Endodermal cell (in vitro differentiated cells): ENCODE data around the gene SKA3. TPM values are rescaled to one million over a fixed set of nuclear protein-coding genes. Genes with fewer than 3 reads are reported as not detected.
"Not testable (repeated sequence)": the region's sequence is repeated elsewhere in the genome, so short reads cannot be mapped to it uniquely, and the experiment has no call there.

Source experiments
- DNase-seq: peaks from one replicate; pipeline ENCODE4 v3.0.0-alpha.2; 2017
- H3K27ac ChIP-seq: 2 replicates; pipeline ENCODE4 v1.5.1; 2013; ENCODE audit warnings: mild to moderate bottlenecking, low read depth, low read length, moderate library complexity
- H3K27me3 ChIP-seq: 2 replicates; pipeline ENCODE4 v1.6.1; 2013; ENCODE audit warnings: mild to moderate bottlenecking, low read length, moderate library complexity; ENCODE audit not compliant: insufficient read depth, control insufficient read depth, poor library complexity, severe bottlenecking
- H3K36me3 ChIP-seq: 2 replicates; pipeline ENCODE4 v1.7.0; 2013; ENCODE audit warnings: mild to moderate bottlenecking, low read length, moderate library complexity; ENCODE audit not compliant: control insufficient read depth, insufficient read depth
- H3K4me1 ChIP-seq: one replicate; pipeline ENCODE4 v1.7.0; 2013; ENCODE audit warnings: low read length; ENCODE audit not compliant: control insufficient read depth, insufficient read depth
- H3K4me3 ChIP-seq: 2 replicates; pipeline ENCODE4 v1.5.1; 2013; ENCODE audit warnings: mild to moderate bottlenecking, low read length, moderate library complexity
- H3K9ac ChIP-seq: 2 replicates; pipeline ENCODE4 v1.6.1; 2013; ENCODE audit warnings: mild to moderate bottlenecking, low read length, moderate library complexity; ENCODE audit not compliant: poor library complexity, severe bottlenecking; ENCODE audit errors: extremely low read depth
- H3K9me3 ChIP-seq: 2 replicates; pipeline ENCODE4 v1.6.1; 2013; ENCODE audit warnings: mild to moderate bottlenecking, low read length, moderate library complexity; ENCODE audit not compliant: control insufficient read depth
- H3K27ac Mint-ChIP-seq: 2 replicates; pipeline ENCODE4 v1.8.0; 2020; ENCODE audit warnings: mixed read lengths
- H3K27me3 Mint-ChIP-seq: 2 replicates; pipeline ENCODE4 v1.8.0; 2021; ENCODE audit warnings: mild to moderate bottlenecking, mixed read lengths; ENCODE audit not compliant: insufficient read depth
- H3K36me3 Mint-ChIP-seq: 2 replicates; pipeline ENCODE4 v1.8.0; 2020; ENCODE audit warnings: low read depth, mixed read lengths
- H3K4me1 Mint-ChIP-seq: 2 replicates; pipeline ENCODE4 v1.8.0; 2020; ENCODE audit warnings: mixed read lengths
- H3K4me3 Mint-ChIP-seq: 2 replicates; pipeline ENCODE4 v1.8.0; 2020; ENCODE audit warnings: mild to moderate bottlenecking, moderate library complexity, mixed read lengths
- H3K9me3 Mint-ChIP-seq: 2 replicates; pipeline ENCODE4 v1.8.0; 2020; ENCODE audit warnings: mild to moderate bottlenecking, mixed read lengths
- WGBS, 2 experiments: methylation state at CpG; one replicate each; pipeline versions ENCODE4 v1.1.5 to v1.1.7; 2013; ENCODE audit warnings: missing lambda C conversion rate in 2 of 2, mixed read lengths in 1 of 2; ENCODE audit not compliant: insufficient coverage in 1 of 2, insufficient read length in 1 of 2; 5-methylcytosine and 5-hydroxymethylcytosine counted together
- total RNA-seq, 2 donors: library from RNA; stranded (reverse); fragmentation: NEBNext Ultra II Directional in 1 of 2; extraction: Animal tissue kit (Norgen Biotek cat#: 25700) in 1 of 2; gene quantifications; 2 replicates in 1 of 2; 3 replicates in 1 of 2; pipeline ENCODE4 v1.2.1, GENCODE V29; 2021
- TF ChIP-seq, protein P1 (sequence below): fragments of 200-600 bp; sonication (generic); conservative IDR thresholded peaks from 2 replicates; pipeline ENCODE4 v1.5.0; 2021; ENCODE audit warnings: antibody characterized with exemption, mild to moderate bottlenecking

Gene SKA3
- total RNA-seq, 2 donors from 2014 or later: 24.1 to 35.3 TPM

GRCh38 chr13:21212138-21212775 is 35.9 kb upstream of the SKA3 start:
- Mint-ChIP-seq H3K4me3 (no peak overlapping the region), H3K36me3 (no peaks in the 10 kb centered on the region), H3K27ac (no peak overlapping the region), H3K27me3 (peaks cover 6% of the 10 kb centered on the region), H3K9me3 (peaks cover 32% of the 10 kb centered on the region), H3K4me1 (no peaks in the 10 kb centered on the region)
- Histone ChIP-seq H3K4me3 (no peak overlapping the region), H3K27me3 (no peaks in the 10 kb centered on the region), H3K9ac (no peak overlapping the region), H3K27ac (no peak overlapping the region), H3K4me1 (no peaks in the 10 kb centered on the region), H3K36me3 (no peaks in the 10 kb centered on the region), H3K9me3 (peaks cover 12% of the 10 kb centered on the region)
- TF ChIP-seq, protein P1, sequence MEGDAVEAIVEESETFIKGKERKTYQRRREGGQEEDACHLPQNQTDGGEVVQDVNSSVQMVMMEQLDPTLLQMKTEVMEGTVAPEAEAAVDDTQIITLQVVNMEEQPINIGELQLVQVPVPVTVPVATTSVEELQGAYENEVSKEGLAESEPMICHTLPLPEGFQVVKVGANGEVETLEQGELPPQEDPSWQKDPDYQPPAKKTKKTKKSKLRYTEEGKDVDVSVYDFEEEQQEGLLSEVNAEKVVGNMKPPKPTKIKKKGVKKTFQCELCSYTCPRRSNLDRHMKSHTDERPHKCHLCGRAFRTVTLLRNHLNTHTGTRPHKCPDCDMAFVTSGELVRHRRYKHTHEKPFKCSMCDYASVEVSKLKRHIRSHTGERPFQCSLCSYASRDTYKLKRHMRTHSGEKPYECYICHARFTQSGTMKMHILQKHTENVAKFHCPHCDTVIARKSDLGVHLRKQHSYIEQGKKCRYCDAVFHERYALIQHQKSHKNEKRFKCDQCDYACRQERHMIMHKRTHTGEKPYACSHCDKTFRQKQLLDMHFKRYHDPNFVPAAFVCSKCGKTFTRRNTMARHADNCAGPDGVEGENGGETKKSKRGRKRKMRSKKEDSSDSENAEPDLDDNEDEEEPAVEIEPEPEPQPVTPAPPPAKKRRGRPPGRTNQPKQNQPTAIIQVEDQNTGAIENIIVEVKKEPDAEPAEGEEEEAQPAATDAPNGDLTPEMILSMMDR: no peak
- no peak for DNase-seq
- 86 to 89% methylated on average over 6 to 7 of the region's 7 CpGs for WGBS, 2 experiments

DNA sequence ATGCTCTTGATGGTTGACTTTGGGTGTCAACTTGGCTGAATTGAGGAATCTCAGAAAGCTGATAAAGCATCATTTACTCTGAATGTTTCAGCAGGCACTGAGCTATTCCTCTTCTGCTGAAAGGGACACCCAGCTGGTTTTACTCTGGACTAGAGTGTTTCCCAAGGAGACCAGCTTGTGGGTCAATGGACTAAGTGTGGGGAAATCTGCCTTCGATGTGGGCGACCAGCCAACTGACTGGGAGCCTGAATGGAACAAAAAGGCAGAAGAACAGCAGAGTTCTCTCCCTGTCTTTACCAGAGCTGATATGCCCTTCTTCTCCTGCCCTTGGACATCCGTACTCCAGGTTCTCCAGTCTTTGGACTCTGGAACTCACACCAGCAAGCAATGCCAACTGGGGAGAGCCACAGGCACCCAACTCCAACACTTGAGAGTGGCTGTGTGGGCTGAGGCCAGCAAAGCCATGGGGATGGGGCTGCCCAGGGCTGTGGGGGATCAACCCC is 32.4 kb upstream of the SKA3 start:
- Mint-ChIP-seq H3K9me3 (peaks cover 39% of the 10 kb centered on the region), H3K4me3 (no peak overlapping the region), H3K36me3 (no peaks in the 10 kb centered on the region), H3K27me3 (peaks cover 6% of the 10 kb centered on the region), H3K4me1 (no peaks in the 10 kb centered on the region), H3K27ac (no peak overlapping the region)
- no peak overlapping the region for H3K4me3 ChIP-seq
- no peaks in the 10 kb centered on the region for H3K27me3 ChIP-seq
- TF ChIP-seq, protein P1: no peak
- H3K4me1 ChIP-seq: no peaks in the 10 kb centered on the region
- WGBS, 2 experiments: 84 to 86% methylated on average over 2 to 3 of the region's 3 CpGs
- peaks cover 12% of the 10 kb centered on the region for H3K9me3 ChIP-seq
- H3K36me3 ChIP-seq: no peaks in the 10 kb centered on the region
- H3K27ac ChIP-seq: no peak overlapping the region
- H3K9ac ChIP-seq: no peak overlapping the region
- no peak for DNase-seq

DNA sequence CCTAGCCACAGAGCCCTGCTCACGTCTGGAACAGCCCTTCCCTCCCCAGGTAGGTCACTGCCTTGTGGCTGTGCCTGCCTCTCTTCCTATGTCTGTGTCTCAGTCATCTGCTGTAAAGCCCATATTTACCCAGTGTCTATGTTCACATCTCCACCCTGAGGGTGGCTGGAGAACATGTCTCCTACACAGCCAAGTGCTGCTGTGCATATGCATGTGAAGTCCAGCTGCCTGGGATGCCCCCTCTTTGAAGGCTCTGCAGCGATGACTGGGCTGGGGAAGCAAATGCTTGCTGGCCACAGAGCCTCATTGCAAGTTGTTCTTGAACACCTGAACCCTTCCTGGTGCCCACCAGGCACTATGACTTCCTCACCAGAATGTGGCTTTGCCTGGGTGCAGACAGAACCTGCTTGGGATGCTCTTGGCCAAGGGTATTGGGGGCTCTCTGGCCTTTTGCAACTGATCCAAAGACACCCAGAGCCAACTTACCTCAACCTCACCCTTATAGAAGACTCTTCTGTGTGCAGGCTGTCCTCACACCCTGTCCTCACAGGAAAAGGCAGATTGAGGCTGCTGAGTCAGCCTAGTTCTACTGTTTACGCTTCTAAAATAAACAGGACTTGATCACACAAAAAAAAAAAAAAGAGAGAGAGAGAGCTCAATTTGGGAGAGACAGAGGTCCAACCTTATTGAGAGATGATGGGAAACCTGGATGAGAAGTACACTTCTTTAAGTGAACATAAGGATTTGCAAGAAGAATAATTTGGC is 26.6 kb upstream of the SKA3 start:
- no peaks in the 10 kb centered on the region for H3K36me3 ChIP-seq
- TF ChIP-seq, protein P1: no peak
- Mint-ChIP-seq H3K36me3 (peaks cover 6% of the 10 kb centered on the region), H3K27ac (no peak overlapping the region), H3K4me3 (no peak overlapping the region), H3K9me3 (peaks cover 40% of the 10 kb centered on the region), H3K4me1 (peaks cover 4% of the 10 kb centered on the region), H3K27me3 (no peaks in the 10 kb centered on the region)
- 88 to 89% methylated on average over 2 to 3 of the region's 3 CpGs for WGBS, 2 experiments
- peaks cover 10% of the 10 kb centered on the region for H3K9me3 ChIP-seq
- H3K9ac ChIP-seq: no peak overlapping the region
- H3K27me3 ChIP-seq: no peaks in the 10 kb centered on the region
- H3K4me1 ChIP-seq: no peaks in the 10 kb centered on the region
- no peak overlapping the region for H3K27ac ChIP-seq
- no peak for DNase-seq
- no peak overlapping the region for H3K4me3 ChIP-seq

GRCh38 chr13:21201456-21202190 is 25.3 kb upstream of the SKA3 start:
- H3K36me3 Mint-ChIP-seq, H3K4me3 Mint-ChIP-seq, H3K4me1 Mint-ChIP-seq, DNase-seq, H3K9ac ChIP-seq, H3K4me1 ChIP-seq, H3K36me3 ChIP-seq, H3K4me3 ChIP-seq, H3K27me3 Mint-ChIP-seq, H3K27me3 ChIP-seq, H3K27ac Mint-ChIP-seq, H3K27ac ChIP-seq: not testable (repeated sequence)
- peaks cover 10% of the 10 kb centered on the region for H3K9me3 ChIP-seq
- peaks cover 40% of the 10 kb centered on the region for H3K9me3 Mint-ChIP-seq
